ENCODE results near the gene CPED1.

The CPED1 gene

DNA sequence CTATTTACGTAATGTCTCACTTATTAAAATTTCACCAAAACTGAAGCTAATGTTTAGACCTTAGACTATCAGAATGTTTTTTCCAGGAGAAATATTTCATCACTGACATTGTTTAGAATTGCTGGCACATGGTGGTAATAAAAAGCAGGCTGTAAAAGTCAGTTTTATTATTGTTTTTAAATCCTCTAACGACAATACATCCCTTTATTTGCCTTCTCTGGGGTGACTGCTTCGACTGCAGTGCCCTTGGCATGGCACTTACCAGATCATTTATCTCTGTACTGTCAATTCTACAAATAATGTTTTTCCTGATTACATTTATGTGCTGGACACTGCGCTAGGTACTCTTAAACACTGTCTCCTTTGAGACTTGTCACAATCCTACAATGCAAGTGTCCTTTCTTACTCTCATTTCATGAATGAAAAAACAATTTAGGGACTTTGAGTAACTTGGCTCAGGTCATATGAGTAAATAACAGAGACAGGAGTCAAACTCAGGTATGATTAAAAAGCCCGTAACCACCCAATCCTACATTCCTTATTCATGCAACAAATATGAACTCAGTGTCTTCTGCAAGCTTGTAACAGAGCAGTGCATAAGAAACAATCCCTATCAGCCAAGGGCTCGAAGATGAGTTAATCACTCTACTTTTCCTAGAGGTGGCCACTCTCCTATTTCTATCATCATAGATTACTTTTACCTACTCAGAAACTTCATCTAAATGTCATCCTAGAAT, 43.5 kb upstream of the CPED1 start (continued):
- TF ChIP-seq ZFP69B (tag by site-specific recombination; IDR thresholded peaks at IDR 0.05) (no peak), AEBP2 (tag by site-specific recombination; IDR thresholded peaks at IDR 0.05; ENCODE audit: borderline replicate concordance) (no peak), ZNF830 (tag by site-specific recombination; IDR thresholded peaks at IDR 0.05; ENCODE audit: low read depth) (no peak), ZNF514 (tag by site-specific recombination; IDR thresholded peaks at IDR 0.05) (no peak), GLI2 (tag by site-specific recombination; IDR thresholded peaks at IDR 0.05; ENCODE audit: borderline replicate concordance, low read depth) (peak; percentile 70; the same call in 1 of the 2 replicates), ZNF350 (tag by site-specific recombination; IDR thresholded peaks at IDR 0.05) (no peak), WT1 (tag by site-specific recombination; IDR thresholded peaks at IDR 0.05) (peak; percentile 49; the same call in 1 of the 2 replicates), ZNF600 (tag by site-specific recombination; IDR thresholded peaks at IDR 0.05) (peak; percentile 54; the same call in 1 of the 2 replicates), ZFP3 (tag by site-specific recombination; IDR thresholded peaks at IDR 0.05; ENCODE audit: low read depth) (no peak), ZNF211 (tag by site-specific recombination; IDR thresholded peaks at IDR 0.05; ENCODE audit: low read depth) (no peak), ZBTB48 (tag by site-specific recombination; IDR thresholded peaks at IDR 0.05) (no peak), HOXD13 (CRISPR knock-in tag; IDR thresholded peaks at IDR 0.05; ENCODE audit: borderline replicate concordance) (no peak), ZNF23 (tag by site-specific recombination; IDR thresholded peaks at IDR 0.05; ENCODE audit: borderline replicate concordance) (no peak), PRDM1 (tag by site-specific recombination; IDR thresholded peaks at IDR 0.05) (peak; percentile 26; the same call in 1 of the 2 replicates), ZSCAN30 (tag by site-specific recombination; IDR thresholded peaks at IDR 0.05) (peak; percentile 81), ZNF664 (tag by site-specific recombination; IDR thresholded peaks at IDR 0.05) (peak; percentile 35; the same call in 1 of the 2 replicates), ZBTB17 (tag by site-specific recombination; IDR thresholded peaks at IDR 0.05) (peak; percentile 87), SETDB1 (IDR thresholded peaks at IDR 0.05; ENCODE audit: insufficient read length, low read length) (no peak), ZBTB11 (tag by site-specific recombination; conservative IDR thresholded peaks at IDR 0.05; ENCODE audit: low read depth) (no peak), SP7 (tag by site-specific recombination; IDR thresholded peaks at IDR 0.05) (no peak), ZNF148 (tag by site-specific recombination; IDR thresholded peaks at IDR 0.05; ENCODE audit: borderline replicate concordance) (no peak), PRDM6 (tag by site-specific recombination; IDR thresholded peaks at IDR 0.05) (peak; percentile 98), ZNF843 (tag by site-specific recombination; IDR thresholded peaks at IDR 0.05) (peak; percentile 97), ZNF202 (tag by site-specific recombination; IDR thresholded peaks at IDR 0.05; ENCODE audit: borderline replicate concordance) (no peak), ZNF521 (tag by site-specific recombination; IDR thresholded peaks at IDR 0.05) (no peak), ZNF692 (tag by site-specific recombination; IDR thresholded peaks at IDR 0.05) (no peak)
- TF ChIP-seq, protein P1, sequence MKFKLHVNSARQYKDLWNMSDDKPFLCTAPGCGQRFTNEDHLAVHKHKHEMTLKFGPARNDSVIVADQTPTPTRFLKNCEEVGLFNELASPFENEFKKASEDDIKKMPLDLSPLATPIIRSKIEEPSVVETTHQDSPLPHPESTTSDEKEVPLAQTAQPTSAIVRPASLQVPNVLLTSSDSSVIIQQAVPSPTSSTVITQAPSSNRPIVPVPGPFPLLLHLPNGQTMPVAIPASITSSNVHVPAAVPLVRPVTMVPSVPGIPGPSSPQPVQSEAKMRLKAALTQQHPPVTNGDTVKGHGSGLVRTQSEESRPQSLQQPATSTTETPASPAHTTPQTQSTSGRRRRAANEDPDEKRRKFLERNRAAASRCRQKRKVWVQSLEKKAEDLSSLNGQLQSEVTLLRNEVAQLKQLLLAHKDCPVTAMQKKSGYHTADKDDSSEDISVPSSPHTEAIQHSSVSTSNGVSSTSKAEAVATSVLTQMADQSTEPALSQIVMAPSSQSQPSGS (tag by site-specific recombination; IDR thresholded peaks at IDR 0.05; ENCODE audit: low read depth) = peak; percentile 45; the same call in 1 of the 2 replicates
